SH-SY5Y (cell line): ENCODE measurements around the gene CFAP251.

Source experiments
- GATA2 ChIP-seq: IDR thresholded peaks from 2 replicates; pipeline ENCODE4 v1.6.1; 2011; ENCODE audit warnings: mild to moderate bottlenecking, low read depth, low read length
- GATA3 ChIP-seq: IDR thresholded peaks from 2 replicates; pipeline ENCODE4 v1.6.1; 2011; ENCODE audit warnings: low read depth, mild to moderate bottlenecking, low read length, moderate library complexity

- TF ChIP-seq GATA2 (no peak), GATA3 (no peak)
Measured at GRCh38 chr12:121933522-121934308, 15.3 kb downstream of the CFAP251 start.
